ENCODE data around the gene CHST10. TPM values are rescaled to one million over a fixed set of nuclear protein-coding genes. Genes with fewer than 3 reads are reported as not detected.

The CHST10 gene
- total and polyA plus RNA-seq, 4 donors = 0.11 to 5.2 (median 0.99) TPM

- Histone ChIP-seq H3K9me3 (ENCODE audit: control insufficient read depth in 4 of 4, low read length in 3 of 4) (no peaks in the 10 kb centered on the region), H3K27me3 (ENCODE audit: control insufficient read depth in 4 of 4, insufficient read depth in 4 of 4, low read length in 3 of 4) (no peaks in the 10 kb centered on the region), H3K27ac (ENCODE audit: low read depth in 1 of 2, low read length in 2 of 2) (no peak overlapping the region), H3K4me1 (ENCODE audit: control insufficient read depth in 4 of 4, insufficient read depth in 4 of 4, low read length in 3 of 4) (no peaks in the 10 kb centered on the region), H3K4me3 (ENCODE audit: low read depth in 1 of 3, low read length in 3 of 3) (no peak overlapping the region), H3K9ac (ENCODE audit: low read depth in 1 of 2, low read length in 2 of 2) (no peak overlapping the region), H3K36me3 (ENCODE audit: control insufficient read depth in 4 of 4, insufficient read depth in 3 of 4, low read depth in 1 of 4, low read length in 3 of 4) (no peaks in the 10 kb centered on the region)
- TF ChIP-seq CTCF (IDR thresholded peaks at IDR 0.05; ENCODE audit: low read depth, low read length, missing input control) = no peak
- 94% methylated on average over 7 of the region's 7 CpGs for WGBS
- DNase-seq (ENCODE audit: low spot score) = no peak
These were observed 13.1 kb downstream of the CHST10 start for GRCh38 chr2:100404411-100404810.

- Histone ChIP-seq H3K9ac (ENCODE audit: low read depth in 1 of 2, low read length in 2 of 2) (no peak overlapping the region), H3K4me1 (ENCODE audit: control insufficient read depth in 4 of 4, insufficient read depth in 4 of 4, low read length in 3 of 4) (no peaks in the 10 kb centered on the region), H3K4me3 (ENCODE audit: low read depth in 1 of 3, low read length in 3 of 3) (no peak overlapping the region), H3K9me3 (ENCODE audit: control insufficient read depth in 4 of 4, low read length in 3 of 4) (no peaks in the 10 kb centered on the region), H3K36me3 (ENCODE audit: control insufficient read depth in 4 of 4, insufficient read depth in 3 of 4, low read depth in 1 of 4, low read length in 3 of 4) (no peaks in the 10 kb centered on the region), H3K27ac (ENCODE audit: low read depth in 1 of 2, low read length in 2 of 2) (no peak overlapping the region), H3K27me3 (ENCODE audit: control insufficient read depth in 4 of 4, insufficient read depth in 4 of 4, low read length in 3 of 4) (no peaks in the 10 kb centered on the region)
- TF ChIP-seq CTCF (IDR thresholded peaks at IDR 0.05; ENCODE audit: low read depth, low read length, missing input control) = no peak
- no peak for TF ChIP-seq YY1 (IDR thresholded peaks at IDR 0.05)
- no peak for TF ChIP-seq JUND (IDR thresholded peaks at IDR 0.05)
- no peak for TF ChIP-seq REST (IDR thresholded peaks at IDR 0.05)
- TF ChIP-seq ZBTB33 (IDR thresholded peaks at IDR 0.05) = no peak
- TF ChIP-seq RAD21 (IDR thresholded peaks at IDR 0.05) = no peak
- TF ChIP-seq TAF1 (conservative IDR thresholded peaks at IDR 0.05) = no peak
- no peak for TF ChIP-seq RXRA (IDR thresholded peaks at IDR 0.05)
- TF ChIP-seq HNF4G (IDR thresholded peaks at IDR 0.05) = no peak
- no peak for TF ChIP-seq MAX (IDR thresholded peaks at IDR 0.05)
- TF ChIP-seq GABPA (IDR thresholded peaks at IDR 0.05 in 1 of 2, conservative IDR thresholded peaks at IDR 0.05 in 1 of 2) = no peak
- no peak for TF ChIP-seq NR2F2 (IDR thresholded peaks at IDR 0.05)
- no peak for TF ChIP-seq FOXA2 (IDR thresholded peaks at IDR 0.05)
- no peak for TF ChIP-seq FOXA1 (IDR thresholded peaks at IDR 0.05)
- TF ChIP-seq SP1 (IDR thresholded peaks at IDR 0.05) = no peak
- TF ChIP-seq EGR1 (IDR thresholded peaks at IDR 0.05; ENCODE audit: low read depth in 2 of 2) = no peak
- TF ChIP-seq ATF3 (IDR thresholded peaks at IDR 0.05) = no peak
- no peak for TF ChIP-seq HNF4A (conservative IDR thresholded peaks at IDR 0.05)
- DNase-seq (ENCODE audit: low spot score) = no peak
- WGBS = 89% methylated on average over 10 of the region's 10 CpGs
These were observed 13.7 kb downstream of the CHST10 start for GRCh38 chr2:100403722-100404121.
